22Rv1 (cell line): Measurements from ENCODE around the gene EEF1AKMT1.

Experiments
- H3K27ac ChIP-seq: fragments of 450-650 bp; 2 replicates; pipeline ENCODE4 v1.5.1; 2017
- ZFX ChIP-seq: fragments of 450-650 bp; IDR thresholded peaks from 2 replicates; pipeline ENCODE4 v1.6.1; 2017; ENCODE audit warnings: antibody characterized with exemption, borderline replicate concordance
- TF ChIP-seq, protein P1 (sequence below): fragments of 450-650 bp; IDR thresholded peaks from 2 replicates; pipeline ENCODE4 v1.5.1; 2017; ENCODE audit warnings: mild to moderate bottlenecking

EEF1AKMT1 gene, protein sequence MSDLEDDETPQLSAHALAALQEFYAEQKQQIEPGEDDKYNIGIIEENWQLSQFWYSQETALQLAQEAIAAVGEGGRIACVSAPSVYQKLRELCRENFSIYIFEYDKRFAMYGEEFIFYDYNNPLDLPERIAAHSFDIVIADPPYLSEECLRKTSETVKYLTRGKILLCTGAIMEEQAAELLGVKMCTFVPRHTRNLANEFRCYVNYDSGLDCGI

DNA sequence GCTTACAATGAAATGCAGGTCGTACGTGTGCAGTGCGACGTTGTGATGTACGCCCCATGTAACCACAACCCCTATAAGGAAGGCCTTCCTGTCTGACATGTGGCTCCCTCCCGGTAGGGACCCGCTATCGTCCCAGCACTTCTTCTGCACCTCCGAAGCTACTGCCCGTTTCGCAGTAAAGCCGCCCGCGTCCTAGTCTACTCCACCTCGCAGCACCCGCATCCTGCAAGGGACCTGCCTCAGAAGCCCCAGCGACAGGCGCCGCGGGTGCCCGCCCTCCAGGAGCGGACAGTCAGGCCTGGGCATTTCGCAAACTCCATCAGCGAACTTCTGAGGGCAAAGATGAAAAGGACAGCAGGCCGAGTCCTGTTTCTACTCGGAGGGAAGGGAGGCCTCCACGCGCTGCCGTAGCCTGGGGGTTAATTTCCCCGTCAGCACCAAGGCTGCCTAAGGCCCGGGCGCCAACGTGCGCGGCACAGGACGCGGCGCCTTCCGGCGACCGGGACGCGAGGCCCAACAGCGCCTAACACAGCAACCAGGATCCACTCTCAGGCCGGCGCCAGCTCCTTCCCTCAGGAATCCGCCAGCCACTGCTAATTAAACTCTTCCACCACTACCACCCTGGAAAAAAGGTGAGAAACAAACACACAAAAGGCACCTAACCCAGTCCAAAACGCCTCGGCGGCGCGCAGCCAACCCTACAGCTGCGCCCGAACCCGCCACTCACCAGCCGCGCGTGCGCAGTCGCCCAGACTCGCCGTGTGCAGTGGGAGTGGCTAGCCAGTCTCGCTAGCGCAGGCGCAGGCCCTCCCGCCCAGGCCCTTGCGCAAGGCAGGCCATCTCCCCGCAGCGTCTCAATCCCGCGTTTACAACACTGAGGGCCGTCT is at the start of gene EEF1AKMT1:
Gene EEF1AKMT1 (minus strand): TSS at position 768 of the 887 bp plus-strand sequence. CDS start 16,363 bp downstream, outside the sequence.
- TF ChIP-seq, protein P1, sequence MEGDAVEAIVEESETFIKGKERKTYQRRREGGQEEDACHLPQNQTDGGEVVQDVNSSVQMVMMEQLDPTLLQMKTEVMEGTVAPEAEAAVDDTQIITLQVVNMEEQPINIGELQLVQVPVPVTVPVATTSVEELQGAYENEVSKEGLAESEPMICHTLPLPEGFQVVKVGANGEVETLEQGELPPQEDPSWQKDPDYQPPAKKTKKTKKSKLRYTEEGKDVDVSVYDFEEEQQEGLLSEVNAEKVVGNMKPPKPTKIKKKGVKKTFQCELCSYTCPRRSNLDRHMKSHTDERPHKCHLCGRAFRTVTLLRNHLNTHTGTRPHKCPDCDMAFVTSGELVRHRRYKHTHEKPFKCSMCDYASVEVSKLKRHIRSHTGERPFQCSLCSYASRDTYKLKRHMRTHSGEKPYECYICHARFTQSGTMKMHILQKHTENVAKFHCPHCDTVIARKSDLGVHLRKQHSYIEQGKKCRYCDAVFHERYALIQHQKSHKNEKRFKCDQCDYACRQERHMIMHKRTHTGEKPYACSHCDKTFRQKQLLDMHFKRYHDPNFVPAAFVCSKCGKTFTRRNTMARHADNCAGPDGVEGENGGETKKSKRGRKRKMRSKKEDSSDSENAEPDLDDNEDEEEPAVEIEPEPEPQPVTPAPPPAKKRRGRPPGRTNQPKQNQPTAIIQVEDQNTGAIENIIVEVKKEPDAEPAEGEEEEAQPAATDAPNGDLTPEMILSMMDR, result no peak
- no peak for TF ChIP-seq ZFX
- peak within 1 kb of the TSS; percentile 93 for H3K27ac ChIP-seq

DNA sequence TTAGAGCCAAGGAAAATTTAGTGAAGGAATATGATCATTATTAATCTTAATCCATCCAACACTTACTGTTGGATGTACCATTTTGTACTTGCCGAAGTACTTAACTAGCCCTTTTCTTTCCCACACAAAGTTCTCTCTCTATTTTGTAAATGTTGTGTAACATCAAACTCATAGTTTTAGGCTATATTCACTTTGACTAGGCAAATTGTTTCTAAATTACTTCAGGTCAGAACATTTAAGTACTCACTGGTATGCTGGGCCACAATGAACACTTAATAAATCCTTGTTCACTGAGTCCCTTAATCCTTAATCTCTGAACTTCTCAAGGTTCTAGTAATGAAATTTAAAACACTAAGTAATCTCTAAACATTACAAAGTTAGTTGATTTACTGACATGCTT is 49.3 kb upstream of the EEF1AKMT1 start:
- no peak overlapping the region for H3K27ac ChIP-seq
- TF ChIP-seq ZFX, result no peak
- TF ChIP-seq, protein P1, result no peak

DNA sequence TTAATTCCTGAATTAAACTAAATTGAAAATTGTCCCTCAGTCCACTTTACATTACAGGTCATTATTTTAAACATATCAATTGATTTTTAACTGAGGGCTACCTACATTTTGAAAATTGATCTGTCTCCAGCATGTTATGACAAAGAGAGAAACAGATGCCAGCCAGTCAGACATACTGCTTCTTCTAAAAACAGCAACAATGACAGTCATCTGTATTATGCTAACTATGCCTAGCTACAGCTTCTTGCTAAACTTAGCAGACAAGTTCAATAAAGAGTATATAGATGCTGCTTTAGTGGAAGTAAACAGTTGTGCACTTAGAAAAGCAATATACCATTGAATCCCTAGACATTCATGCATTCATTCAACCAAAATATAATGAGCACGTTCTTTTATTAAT is 48.6 kb upstream of the EEF1AKMT1 start:
- H3K27ac ChIP-seq, result no peak overlapping the region

DNA sequence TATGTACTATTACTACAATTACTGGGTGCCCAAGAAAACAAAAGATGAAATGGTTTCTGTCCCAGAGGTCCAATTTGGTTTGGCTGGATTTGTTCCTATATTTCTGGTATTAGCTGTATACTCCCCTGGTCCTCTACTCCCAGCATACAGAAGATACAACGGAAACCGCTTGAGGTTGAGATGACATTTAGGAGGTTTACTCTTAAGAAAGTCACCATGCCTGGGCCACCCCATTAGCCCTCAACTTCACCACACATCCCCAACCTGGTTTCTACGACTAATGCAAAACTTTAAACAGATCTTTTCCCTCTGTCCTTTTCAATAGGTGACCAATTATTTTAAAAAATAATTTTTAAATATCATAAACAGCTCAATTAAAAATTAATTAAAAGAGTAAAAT is 46.0 kb upstream of the EEF1AKMT1 start:
- no peak overlapping the region for H3K27ac ChIP-seq
- TF ChIP-seq, protein P1, result no peak
- TF ChIP-seq ZFX, result no peak

More for the DNA sequence above, 48.6 kb upstream of the EEF1AKMT1 start:
- TF ChIP-seq, protein P1, result no peak
- TF ChIP-seq ZFX, result no peak

DNA sequence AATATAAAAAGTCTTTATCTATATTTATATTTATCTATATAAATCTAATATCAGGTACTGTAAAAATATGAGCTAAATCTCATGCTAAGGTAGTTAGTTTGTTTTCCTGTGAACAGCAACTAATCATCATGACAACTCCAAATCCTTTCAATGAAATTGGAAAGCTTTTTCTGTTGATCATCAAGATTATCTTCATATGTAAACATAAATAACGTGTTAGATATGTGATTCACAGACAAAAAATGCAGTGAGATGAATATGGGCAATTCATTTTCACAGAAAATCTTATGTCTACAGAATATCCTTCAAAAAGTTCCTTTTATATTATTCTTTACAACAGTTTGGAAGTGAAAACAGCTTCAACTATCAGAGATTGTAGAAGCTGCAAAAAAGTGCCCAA is 41.7 kb upstream of the EEF1AKMT1 start:
- H3K27ac ChIP-seq, result no peak overlapping the region
- no peak for TF ChIP-seq ZFX
- TF ChIP-seq, protein P1, result no peak

DNA sequence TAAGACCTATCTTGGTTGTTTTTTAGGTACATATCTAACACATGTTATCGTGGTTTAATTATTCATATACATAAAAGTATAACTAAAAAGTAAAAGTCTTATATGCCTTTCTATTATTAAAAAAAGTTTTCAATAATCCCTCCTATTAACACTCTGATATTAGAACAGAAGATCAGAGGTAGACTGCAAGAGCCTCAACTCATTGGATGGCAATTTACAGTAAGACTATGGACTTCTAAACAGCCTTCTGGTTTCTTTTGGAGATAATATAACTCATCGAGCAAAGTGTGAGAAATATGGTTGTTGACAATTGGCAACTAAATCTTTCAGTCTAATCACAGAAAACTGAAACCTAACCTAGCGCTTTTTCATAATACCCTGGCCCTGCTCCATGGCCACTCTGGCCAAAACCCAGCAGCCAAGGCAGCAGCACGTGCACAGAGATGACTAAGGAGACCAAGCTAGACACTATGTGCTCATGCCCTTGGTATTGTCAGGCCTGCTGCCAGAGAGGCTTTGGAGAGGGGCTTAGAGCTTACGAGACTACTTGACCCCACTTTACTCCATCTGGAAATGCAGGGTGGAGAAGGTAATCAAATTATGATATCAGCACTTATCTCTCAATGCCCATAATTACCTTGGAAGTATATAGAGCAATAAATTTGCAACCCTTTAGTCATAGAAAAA is 40.6 kb upstream of the EEF1AKMT1 start:
- no peak overlapping the region for H3K27ac ChIP-seq

More for the DNA sequence above, 40.6 kb upstream of the EEF1AKMT1 start:
- no peak for TF ChIP-seq ZFX
- TF ChIP-seq, protein P1, result no peak
